ENCODE data around the gene CES1.
"Not testable (repeated sequence)": the region's sequence is repeated elsewhere in the genome, so short reads cannot be mapped to it uniquely, and the experiment has no call there.

GRCh38 chr16:55753145-55753631, 79.7 kb downstream of the CES1 start:
- TF ChIP-seq, protein P1, sequence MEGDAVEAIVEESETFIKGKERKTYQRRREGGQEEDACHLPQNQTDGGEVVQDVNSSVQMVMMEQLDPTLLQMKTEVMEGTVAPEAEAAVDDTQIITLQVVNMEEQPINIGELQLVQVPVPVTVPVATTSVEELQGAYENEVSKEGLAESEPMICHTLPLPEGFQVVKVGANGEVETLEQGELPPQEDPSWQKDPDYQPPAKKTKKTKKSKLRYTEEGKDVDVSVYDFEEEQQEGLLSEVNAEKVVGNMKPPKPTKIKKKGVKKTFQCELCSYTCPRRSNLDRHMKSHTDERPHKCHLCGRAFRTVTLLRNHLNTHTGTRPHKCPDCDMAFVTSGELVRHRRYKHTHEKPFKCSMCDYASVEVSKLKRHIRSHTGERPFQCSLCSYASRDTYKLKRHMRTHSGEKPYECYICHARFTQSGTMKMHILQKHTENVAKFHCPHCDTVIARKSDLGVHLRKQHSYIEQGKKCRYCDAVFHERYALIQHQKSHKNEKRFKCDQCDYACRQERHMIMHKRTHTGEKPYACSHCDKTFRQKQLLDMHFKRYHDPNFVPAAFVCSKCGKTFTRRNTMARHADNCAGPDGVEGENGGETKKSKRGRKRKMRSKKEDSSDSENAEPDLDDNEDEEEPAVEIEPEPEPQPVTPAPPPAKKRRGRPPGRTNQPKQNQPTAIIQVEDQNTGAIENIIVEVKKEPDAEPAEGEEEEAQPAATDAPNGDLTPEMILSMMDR (IDR thresholded peaks at IDR 0.05; ENCODE audit: borderline replicate concordance, extremely low read depth, low read length, poor library complexity, severe bottlenecking), result not testable (repeated sequence)
- not testable (repeated sequence) for TF ChIP-seq EZH2 (IDR thresholded peaks at IDR 0.05; ENCODE audit: borderline replicate concordance, low read depth, low read length, severe bottlenecking)
